ENCODE measurements around the gene CMYA5.
"Not testable (repeated sequence)": the region's sequence is repeated elsewhere in the genome, so short reads cannot be mapped to it uniquely, and the experiment has no call there.

- TF ChIP-seq, protein P1, sequence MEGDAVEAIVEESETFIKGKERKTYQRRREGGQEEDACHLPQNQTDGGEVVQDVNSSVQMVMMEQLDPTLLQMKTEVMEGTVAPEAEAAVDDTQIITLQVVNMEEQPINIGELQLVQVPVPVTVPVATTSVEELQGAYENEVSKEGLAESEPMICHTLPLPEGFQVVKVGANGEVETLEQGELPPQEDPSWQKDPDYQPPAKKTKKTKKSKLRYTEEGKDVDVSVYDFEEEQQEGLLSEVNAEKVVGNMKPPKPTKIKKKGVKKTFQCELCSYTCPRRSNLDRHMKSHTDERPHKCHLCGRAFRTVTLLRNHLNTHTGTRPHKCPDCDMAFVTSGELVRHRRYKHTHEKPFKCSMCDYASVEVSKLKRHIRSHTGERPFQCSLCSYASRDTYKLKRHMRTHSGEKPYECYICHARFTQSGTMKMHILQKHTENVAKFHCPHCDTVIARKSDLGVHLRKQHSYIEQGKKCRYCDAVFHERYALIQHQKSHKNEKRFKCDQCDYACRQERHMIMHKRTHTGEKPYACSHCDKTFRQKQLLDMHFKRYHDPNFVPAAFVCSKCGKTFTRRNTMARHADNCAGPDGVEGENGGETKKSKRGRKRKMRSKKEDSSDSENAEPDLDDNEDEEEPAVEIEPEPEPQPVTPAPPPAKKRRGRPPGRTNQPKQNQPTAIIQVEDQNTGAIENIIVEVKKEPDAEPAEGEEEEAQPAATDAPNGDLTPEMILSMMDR (IDR thresholded peaks at IDR 0.05; ENCODE audit: low read depth, low read length): not testable (repeated sequence)
- not testable (repeated sequence) for TF ChIP-seq EZH2phosphoT487 (IDR thresholded peaks at IDR 0.05; ENCODE audit: low read depth)
Observed at GRCh38 chr5:79676354-79676753, 13.3 kb upstream of the CMYA5 start.
